ENCODE results near the gene RAPGEF5.

The RAPGEF5 gene

DNA sequence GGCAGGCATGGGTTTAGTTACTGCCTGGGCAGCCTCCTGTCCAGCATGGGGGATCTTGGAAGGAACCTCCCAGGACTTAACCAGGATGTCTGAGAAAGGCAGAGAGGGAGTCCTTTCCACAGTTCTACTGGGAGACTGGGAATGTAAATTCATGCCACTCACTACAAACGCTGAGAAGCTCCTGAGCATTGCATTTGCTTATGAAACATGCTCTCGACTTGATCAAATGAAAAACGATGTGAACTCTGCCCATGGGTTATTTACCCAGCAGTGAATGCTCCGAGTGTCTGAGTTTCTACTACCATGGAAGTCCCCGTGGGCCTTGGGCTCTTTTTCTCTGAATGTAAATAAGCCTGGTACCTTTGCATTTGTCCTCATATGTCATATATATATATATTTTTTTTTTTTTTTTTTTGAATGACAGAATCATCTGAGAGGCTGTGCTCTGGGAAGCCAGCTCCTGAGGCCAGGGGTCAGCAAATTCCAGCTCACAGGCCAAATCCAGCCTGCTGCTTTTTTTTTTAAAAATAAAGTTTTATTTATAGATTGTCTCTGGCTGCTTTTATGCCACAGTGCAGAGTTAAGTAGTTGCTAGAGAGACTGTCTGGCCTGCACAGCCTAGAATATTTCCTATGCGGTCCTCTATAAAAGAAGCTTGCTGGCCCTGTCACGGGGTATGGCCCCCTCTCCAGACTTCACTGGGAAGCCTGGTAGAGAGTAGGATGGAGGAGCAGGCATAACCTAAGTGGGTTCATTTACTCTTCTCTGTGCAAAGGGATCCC, 21.4 kb upstream of the RAPGEF5 start:
- no peak for DNase-seq (ENCODE audit: low read depth)

DNA sequence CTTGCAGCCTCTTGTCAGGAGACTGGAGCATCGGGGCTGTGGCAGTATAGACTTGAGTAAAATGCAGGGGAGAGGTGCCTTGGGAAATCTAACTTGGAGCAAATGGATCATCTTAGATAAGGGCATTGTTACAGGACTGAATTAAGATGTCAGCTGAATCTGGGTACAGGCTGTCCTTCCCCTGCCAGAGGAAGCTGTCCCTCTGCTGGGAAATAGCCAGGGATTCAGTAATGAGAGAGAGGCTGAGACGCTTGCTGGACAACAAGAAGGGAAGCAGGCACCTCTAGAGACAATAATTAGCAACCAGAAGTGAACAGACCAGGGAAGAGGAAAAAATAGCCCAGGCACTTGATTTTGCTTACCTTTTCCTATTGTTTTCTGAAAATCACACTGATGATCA, 20.7 kb upstream of the RAPGEF5 start:
- DNase-seq (ENCODE audit: low read depth): no peak

DNA sequence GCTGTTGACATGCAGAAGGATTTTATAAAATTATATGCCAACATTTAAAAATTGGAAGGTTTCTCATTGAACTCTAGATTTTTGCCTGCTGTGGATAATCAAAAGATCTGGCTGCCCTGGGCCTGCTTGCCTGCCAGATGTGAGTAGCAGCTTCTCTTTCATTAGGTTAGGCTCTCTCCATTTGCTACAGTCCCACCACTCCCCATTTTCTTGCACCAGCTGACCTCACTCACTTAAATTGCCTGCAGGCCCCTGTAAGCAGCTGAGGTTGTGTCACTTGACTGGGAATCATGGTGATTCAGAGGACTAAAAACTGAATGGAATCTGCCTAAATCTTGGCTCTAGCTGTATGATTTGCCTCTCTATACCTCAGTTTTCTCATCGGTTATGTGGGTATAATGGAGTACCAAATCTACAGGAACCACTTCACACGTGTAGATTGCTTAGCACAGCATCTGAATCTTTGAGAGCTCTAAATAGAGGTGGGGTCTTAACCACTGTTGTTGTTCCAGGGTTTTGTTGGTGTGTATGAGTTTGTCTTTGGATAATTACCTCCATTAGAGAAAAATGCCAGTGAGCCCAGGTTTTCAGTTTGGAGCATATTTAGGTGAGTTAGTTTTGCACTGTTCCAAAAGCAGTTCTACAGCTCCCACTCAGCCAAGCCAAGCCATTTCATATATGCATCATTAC, 18.6 kb upstream of the RAPGEF5 start:
- DNase-seq (ENCODE audit: low read depth): no peak

DNA sequence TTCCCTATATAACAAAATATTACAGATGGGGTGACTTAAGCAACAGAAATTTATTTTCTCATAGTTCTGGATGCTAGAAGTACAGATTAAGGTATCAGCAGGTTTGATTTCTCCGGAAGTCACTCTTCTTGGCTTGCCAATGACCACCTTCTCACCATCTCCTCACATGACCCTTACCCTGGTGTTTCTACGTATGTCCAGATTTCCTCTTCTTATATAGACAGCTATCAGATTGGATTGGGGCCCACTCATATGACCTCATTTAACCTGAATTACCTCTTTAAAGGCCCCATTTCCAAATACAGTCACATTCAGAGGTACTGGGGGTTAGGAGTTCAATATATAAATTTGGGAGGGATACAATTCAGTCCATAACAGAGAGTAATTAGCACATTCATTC, 17.0 kb upstream of the RAPGEF5 start:
- no peak for DNase-seq (ENCODE audit: low read depth)

DNA sequence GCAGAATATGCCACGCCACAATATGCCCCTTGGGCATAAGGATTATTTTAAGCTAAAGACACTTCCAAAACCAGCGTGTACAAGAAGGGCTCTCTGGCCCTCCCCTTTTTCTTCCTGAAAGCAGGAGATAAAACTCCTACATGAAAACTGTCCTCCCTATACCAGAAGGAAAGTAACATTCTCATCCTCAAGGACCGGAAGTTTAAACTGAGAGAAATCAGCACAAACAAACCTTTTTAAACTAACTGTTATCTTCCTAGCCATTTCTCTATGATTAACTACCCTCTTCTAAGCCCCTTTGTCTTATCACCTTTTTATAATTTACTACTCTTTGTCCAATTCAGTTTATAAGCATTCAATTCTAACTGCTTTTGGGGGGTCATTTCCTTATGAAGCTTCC, 16.4 kb upstream of the RAPGEF5 start:
- no peak for DNase-seq (ENCODE audit: low read depth)

DNA sequence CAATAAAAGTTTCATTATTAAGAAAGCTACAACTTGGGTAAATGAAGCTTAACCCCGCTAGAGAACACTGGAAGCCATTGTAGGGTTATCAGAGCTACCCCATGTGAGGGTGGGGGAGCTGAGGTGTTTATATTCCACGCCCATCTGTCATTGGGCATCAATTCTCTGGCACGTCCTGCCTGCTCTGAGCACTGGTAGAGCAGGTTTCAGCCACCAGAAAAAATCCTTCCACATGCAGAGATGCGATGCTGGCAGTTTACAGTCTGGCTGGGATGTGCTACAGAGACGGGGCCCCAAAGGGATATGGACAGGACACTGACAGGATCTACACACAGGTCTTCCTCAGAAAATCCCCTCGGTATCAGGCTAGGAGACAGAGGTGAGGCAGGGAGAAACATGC, 15.9 kb upstream of the RAPGEF5 start:
- DNase-seq (ENCODE audit: low read depth): no peak

DNA sequence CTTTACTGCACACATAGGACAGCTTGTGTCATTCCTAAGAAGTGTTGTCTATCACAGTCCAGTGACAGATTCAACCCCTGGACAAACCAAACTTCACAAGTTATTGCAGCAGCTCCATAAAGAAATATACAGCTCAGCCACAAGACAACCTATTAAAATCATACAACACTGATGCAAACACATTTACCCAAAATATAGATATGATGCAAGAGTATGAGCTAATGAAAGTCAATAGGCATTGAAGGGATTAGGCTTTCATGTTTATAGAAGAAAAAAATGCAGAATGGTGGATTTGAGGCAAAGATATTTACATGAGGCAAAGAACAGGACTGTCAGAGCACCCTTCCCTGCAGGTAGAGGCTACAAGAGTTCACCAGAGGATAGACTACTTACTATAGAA, 14.9 kb upstream of the RAPGEF5 start:
- no peak for DNase-seq (ENCODE audit: low read depth)

DNA sequence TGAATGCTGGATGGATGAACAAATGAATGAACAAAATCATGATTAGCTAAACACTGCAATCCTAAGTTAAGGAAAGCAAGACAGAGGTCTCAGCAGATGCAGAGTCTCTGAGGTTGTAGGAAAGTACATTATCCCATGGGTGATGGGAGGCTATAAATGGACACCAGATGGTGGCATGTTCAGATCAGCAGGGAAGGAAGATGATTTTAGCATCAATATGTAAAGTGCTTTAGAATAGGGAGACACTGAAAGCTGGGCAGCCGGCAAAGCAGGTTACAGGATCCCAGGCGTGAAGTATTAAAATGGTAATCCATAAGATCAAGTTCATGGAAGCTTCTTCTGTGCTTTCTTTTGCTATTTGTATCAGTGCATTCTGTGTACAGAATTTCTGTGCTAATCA, 7.9 kb upstream of the RAPGEF5 start:
- DNase-seq (ENCODE audit: low read depth): no peak

DNA sequence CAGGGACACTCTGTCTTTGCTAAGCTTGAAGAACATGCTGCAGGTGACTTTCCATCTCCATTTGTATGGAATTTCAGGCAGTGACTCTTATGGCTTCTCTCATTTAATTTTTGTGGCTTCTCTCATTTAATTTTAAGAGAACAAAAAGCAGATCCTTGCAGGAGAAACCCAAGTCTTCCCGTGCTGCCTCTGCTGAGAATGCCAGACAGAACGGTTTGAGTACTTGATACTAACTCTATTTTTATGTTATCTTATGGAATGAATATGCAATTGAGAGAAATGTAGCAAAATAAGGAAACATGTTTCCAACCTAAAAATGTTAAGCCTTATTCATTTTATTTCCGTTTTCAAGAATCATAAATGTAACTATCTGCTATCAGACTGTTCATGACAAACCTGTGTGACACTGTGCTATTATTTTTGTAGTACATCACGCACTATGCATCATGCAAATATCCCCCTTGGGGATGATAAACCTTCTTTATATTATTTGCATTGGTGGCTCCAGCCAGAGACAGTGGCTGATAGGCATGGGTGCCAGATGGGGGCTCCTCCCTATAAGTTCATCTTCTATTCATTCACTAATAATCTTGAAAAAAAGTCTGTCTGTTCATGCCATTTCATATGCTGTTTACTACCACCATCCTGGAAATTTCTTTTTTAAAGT, 6.9 kb upstream of the RAPGEF5 start:
- DNase-seq (ENCODE audit: low read depth): no peak

DNA sequence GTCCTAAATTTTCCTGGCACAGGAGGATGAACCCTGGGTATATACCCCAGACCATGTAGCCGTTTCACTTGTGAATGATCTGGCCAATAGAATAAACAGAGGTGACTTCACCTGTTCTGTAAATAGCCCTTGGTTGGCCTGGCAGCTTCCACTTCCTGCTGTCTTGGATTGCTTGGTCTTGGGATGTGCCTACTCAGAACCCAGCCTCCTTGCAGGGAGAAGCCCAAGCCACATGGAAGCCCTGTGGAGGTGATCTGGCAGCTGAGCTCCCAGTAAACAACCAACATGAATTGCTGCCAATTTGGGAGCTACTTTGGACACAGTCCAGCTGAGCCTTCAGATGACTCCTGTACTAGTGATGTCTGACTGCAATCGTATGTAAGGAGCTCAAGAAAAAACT, 4.8 kb upstream of the RAPGEF5 start:
- no peak for DNase-seq (ENCODE audit: low read depth)

DNA sequence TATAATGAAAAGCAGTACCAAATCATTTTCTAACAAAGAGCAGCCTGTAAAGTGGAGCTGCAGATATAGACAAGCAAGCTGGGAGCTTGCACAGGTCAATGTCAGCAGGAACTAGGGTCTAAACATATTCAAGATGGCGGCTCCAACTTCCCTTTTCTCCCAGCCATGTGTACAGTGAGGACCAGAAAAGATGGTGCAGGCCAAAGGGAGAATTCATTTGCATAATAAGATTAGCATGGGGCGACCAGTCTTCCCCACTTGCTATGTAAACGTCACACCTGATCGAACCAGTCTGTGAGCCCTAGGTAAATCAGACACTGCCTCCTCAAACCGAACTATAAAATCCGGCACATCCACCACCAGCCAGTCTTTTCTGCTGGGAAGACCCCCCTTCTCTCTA, 4.4 kb upstream of the RAPGEF5 start:
- no peak for DNase-seq (ENCODE audit: low read depth)

DNA sequence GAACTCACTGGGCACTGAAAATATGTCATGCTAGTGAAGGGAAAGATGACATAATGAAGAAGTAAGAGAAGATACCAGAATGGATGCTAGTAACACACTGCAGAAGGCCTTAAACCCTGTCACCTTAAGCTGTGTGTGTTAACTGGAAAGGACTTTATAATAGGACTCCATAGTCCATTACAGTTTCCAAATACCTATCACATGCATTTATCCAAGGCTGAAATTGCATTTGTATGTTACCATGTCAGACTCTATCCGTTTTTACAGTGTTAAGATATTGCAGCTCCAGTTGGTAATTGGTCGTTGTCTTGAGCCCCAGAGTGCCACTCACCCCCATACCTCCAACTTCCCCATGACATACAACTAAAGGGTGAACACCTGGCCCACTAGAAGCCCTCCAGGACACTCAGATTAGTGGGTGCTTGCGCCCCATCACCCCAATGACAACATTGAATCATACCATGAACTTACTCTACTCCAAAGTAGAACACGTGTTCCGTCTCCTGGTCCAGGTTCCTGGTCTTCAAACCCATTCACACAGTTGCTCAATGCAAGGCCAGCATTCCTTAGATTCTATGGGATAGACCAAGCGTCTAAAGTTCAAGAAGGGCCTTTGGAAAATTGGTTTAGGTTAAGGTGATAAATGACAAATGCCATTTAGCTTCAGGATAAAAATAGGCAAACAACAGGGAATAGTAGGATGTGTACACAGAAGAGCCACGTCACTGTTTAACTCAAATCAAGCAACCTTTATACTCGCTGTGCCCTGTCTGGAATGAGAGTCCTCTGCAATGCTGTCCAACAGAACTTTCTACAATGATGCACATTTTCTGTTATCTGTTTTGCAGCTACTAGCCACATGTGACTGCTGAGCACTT, 2.1 kb upstream of the RAPGEF5 start:
- DNase-seq (ENCODE audit: low read depth): no peak

DNA sequence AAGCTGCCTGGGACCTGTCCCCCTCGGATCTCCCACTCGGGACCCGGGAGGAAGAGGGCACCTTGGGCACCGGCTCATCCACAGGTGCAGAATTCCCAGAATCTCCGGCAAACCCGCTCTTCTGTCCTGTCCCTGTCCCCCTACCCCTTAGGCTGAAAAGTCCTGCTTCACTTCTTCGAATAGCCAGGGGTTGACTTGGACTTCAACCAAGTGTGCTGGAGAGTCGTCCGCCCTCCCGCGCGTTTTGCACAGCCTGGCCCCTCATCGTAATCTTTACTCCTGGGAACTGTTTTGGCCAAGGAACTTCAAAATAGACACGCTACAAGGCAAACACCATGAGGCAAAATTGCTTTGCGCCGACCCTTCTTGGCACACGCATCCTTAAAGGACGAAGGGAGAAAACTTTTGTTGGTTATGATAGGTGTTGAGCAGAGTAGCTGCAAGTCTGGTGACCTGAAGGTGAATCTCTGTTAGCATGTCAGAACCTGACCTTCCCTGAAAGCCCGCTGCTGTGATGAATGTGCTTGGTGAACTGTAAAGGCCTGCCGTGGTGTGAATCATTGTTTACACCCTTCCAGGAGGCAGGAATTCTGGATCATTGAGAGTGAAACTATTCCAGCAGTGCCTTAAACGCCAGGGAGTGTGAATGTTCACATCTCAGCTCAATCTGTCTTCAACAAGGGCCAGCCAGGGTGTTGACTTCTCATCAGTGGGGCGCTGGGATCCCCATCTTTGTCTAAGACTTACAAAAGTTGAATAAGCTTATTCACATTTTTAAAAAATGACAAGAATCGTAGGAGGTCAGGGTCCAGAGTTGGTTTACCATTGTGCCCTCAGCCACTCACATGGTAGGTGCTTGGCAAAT, 589 bp upstream of the RAPGEF5 start:
- DNase-seq (ENCODE audit: low read depth): no peak

DNA sequence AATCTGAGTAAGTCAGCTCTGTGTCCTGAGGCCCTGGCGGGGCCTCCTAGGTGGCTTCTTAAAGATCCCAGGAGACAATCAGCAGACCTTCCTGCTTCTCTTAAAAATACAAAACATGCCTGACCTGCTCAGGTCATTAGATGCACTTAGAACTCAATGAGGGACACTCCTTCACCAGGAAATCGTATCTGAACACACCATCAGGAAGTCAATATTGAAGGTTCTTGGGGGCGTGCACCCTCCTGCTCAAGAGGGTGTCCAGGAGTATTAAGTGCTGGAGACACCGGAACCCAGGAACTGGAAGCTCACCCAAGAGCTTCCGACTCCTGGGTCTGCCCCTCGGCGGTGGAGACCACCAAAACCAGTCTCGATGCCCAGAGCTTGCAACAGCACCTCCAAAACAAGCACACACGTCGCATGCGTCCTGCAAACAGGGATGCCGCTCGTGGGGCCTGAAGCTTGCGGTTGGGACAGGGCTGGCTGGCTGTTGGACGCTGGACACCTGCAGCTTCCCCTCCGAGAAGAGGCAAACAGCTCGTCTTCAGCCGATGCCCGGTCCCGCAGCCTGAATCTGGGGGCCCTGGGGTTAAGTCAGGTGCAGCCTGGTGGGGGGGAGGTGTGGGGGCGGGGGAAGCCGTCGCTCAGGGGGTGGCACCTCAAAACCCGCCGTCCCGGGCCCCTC, 803 bp downstream of the RAPGEF5 start:
- no peak for DNase-seq (ENCODE audit: low read depth)

DNA sequence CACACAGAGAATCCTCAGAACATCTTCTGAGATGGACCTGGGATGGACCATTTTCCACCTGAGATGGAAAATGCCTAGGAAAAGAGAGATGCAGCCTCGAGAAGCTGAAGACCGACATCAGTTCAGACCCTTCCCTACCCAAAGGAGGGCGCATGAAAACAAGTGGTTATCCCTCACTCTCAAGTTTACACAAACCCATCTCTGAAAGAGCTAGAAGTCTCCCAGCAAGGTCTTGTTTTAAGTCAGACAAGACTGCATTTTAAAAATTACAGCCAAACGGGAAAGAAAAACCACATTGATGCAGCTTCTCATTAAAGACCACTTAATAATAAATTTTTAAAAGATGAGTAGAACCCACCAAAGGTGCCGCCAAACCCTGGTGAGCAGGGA, 1.3 kb downstream of the RAPGEF5 start:
- DNase-seq (ENCODE audit: low read depth): no peak

DNA sequence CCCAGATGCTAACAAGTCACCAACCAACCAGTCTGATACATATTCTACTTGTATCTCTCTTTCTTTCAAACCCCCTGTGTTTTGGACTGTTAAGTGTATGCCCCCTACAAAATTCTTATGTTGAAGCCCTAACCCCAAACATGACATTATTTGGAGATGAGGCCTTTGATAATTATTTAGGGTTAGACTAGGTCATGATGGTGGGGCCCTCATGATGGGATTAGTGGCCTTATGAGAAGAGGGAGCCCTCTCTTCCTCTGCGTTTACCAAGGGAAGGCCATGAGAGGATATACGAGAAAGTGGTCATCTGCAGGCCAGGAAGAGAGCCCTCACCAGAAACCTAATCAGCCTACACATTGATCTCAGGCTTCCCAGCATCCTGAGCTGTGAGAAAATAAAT, 2.5 kb downstream of the RAPGEF5 start:
- no peak for DNase-seq (ENCODE audit: low read depth)

DNA sequence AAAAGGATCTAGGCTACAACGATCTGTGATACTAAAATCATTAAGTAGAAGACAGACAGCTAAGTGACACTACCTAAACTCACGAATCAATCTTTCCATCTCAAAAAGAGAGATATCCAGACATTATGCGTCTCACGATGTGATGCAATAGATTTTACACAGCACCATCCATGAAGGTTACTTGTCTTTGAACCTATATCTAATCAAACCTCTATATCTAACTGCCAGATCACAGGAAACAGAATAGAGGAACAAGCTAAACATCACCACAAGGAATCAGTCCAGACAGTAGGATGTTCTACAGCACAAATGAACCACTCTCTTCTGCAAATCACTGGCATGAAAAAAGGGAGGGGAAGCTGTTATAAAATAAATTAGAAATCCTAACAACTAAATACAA, 4.1 kb downstream of the RAPGEF5 start:
- DNase-seq (ENCODE audit: low read depth): no peak

DNA sequence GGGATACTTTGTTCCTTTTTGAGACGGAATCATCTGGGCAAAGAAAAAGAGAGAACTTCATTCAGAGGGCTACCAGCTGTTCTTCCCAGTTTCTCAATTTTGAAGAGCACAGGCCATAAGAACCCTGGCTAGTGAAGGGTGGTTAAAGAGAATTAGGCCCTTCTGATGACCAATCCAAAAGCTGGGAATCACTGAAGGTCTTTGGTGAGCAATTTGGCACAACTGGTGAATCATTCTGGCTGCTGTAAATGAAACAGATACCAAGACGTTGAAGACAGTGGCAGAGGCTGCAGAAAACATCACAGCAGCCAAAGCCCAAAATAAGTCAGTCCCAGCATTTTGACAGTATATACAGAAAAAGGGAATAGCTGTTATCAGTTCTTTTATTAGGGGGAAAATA, 5.1 kb downstream of the RAPGEF5 start:
- DNase-seq (ENCODE audit: low read depth): no peak

DNA sequence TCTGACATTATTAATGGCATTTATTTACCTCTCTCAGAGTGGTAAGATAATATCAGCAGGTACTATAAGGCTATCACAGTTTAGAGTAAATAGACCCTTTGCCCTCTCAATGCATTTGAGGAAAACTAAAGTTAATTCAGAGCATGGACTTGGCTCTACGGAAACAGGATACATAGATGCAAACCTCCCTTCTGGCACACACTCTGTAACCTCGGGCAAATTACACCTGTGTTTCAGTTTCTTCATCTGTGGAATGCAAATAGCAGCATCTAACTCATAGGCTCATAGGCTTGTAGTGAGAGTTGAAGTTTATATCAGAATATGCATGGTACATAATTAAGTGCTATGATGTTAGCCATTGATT, 5.6 kb downstream of the RAPGEF5 start:
- DNase-seq (ENCODE audit: low read depth): no peak

DNA sequence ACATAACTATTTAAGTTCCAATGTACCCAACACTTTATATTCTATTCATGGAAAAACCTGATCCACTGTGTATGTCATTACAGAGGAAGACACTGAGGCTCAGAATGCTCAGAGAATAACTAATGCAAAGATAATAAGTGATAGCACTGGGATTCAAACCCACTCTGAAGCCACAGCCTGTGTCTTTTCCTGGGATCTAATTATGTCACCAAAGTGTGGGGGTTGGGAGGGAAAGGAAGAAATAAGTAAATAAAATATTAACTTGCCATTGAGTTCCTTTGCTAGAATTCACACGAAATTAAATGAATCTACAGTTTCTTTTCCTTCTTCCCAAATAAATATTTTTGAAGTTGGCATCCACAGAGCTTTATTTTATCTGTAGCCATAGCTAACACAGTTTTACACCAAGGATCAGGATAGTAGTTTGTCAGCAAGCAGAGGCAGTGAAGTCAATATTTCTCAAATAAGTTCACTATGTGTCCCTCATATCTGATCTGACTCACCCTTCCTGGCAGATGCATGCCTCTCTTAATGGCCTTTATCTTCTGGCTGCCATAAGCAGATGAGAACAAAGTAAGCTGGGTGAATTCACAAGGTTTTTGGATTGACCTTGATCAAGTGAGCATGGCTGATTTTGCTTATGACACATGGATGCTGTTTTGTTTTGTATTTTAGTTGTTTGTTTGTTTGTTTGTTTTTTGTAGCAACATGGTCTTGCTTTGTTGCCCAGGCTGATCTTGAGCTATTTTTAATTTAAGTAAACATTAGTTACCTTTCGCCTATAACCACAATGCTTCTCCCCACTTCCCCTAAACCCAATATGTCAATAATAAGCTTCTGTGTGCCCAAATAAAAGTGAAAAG, 6.3 kb downstream of the RAPGEF5 start:
- DNase-seq (ENCODE audit: low read depth): peak; percentile 40
